ENCODE measurements around the gene ISCU. TPM values are rescaled to one million over a fixed set of nuclear protein-coding genes. Genes with fewer than 3 reads are reported as not detected.

ISCU gene
- total and polyA plus RNA-seq, 9 of the 15 experiments (the other 6 are each of a cell fraction or from before 2014, with no cell fraction given) = 15.9 to 92.5 (median 77.3) TPM

- TF ChIP-seq PREB (CRISPR knock-in tag; IDR thresholded peaks at IDR 0.05) = no peak
- TF ChIP-seq COPS2 (conservative IDR thresholded peaks at IDR 0.05) = no peak
- TF ChIP-seq NR2C2 (CRISPR knock-in tag; IDR thresholded peaks at IDR 0.05) = peak; percentile 35; the same call in 1 of the 2 replicates
- TF ChIP-seq NR2C2 (tag; IDR thresholded peaks at IDR 0.05) = no peak
- no peak for TF ChIP-seq PHTF2 (CRISPR knock-in tag; IDR thresholded peaks at IDR 0.05)
- TF ChIP-seq CXXC5 (CRISPR knock-in tag; IDR thresholded peaks at IDR 0.05) = peak; percentile 79
- TF ChIP-seq ZNF395 (CRISPR knock-in tag; IDR thresholded peaks at IDR 0.05) = 0 out of 2 replicates have a peak, but pooled peaks have one; percentile 61
- TF ChIP-seq GABPB1 (CRISPR knock-in tag; IDR thresholded peaks at IDR 0.05) = peak; percentile 71
- TF ChIP-seq ZNF512 (tag; IDR thresholded peaks at IDR 0.05) = no peak
- no peak for TF ChIP-seq ZMIZ1 (IDR thresholded peaks at IDR 0.05; ENCODE audit: low read depth in 2 of 2, low read length in 2 of 2)
- TF ChIP-seq KLF16 (IDR thresholded peaks at IDR 0.05) = no peak
- TF ChIP-seq RBFOX2 (IDR thresholded peaks at IDR 0.05; ENCODE audit: low read depth, low read length) = peak; percentile 95
- peak; percentile 72 for TF ChIP-seq GMEB1 (CRISPR knock-in tag; IDR thresholded peaks at IDR 0.05)
Measured at GRCh38 chr12:108562348-108563135, at the start of gene ISCU (continued).
